Suprapubic skin (tissue), 4 donors: ENCODE measurements around the gene HERC6.

Source experiments
- CTCF ChIP-seq, 2 donors: fragments of 200-600 bp in 1 of 2; fragments of 450-650 bp in 1 of 2; sonication (generic) in 1 of 2; IDR thresholded peaks; one replicate each; pipeline ENCODE4 v1.5.1; 2016 to 2019; ENCODE audit warnings: antibody characterized with exemption in 2 of 2, mild to moderate bottlenecking in 1 of 2, moderate library complexity in 1 of 2
- EP300 ChIP-seq: sonication (generic); formaldehyde crosslinking; IDR thresholded peaks from one replicate; pipeline ENCODE4 v1.6.1; 2017; ENCODE audit warnings: antibody characterized with exemption
- POLR2A ChIP-seq, 2 donors: fragments of 450-650 bp; IDR thresholded peaks; one replicate each; pipeline ENCODE4 v1.6.1; 2017; ENCODE audit warnings: antibody characterized with exemption in 2 of 2, mild to moderate bottlenecking in 2 of 2, moderate library complexity in 2 of 2
- POLR2AphosphoS5 ChIP-seq, 3 donors: sonication (generic); formaldehyde crosslinking; IDR thresholded peaks; one replicate each; pipeline ENCODE4 v1.6.1; 2017; ENCODE audit warnings: antibody characterized with exemption in 3 of 3

DNA sequence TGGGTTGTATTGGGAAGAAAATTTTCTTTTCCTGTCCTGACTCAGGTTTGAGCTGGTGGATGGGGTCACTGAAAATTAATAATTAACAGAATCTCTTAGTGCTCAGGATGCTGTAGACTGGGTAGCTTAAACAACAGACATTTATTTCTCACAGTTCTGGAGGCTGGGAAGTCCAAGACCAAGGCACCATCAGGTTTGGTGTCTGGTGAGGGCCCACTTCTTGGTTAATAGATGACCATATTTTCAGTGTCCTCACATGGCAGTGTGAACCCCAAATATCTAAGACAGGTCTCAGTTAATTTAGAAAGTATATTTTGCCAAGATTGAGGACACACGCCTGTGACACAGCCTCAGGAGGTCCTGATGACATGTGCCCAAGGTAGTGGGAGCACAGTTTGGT is 31.1 kb downstream of the HERC6 start:
- no peak for TF ChIP-seq CTCF (IDR thresholded peaks at IDR 0.05)
- no peak for TF ChIP-seq POLR2A (IDR thresholded peaks at IDR 0.05)
- no peak for TF ChIP-seq POLR2AphosphoS5 (IDR thresholded peaks at IDR 0.05)
- no peak for TF ChIP-seq EP300
